HG02870 (cell line): ENCODE data around the gene RPS6KA2.
"Not testable (repeated sequence)": the region's sequence is repeated elsewhere in the genome, so short reads cannot be mapped to it uniquely, and the experiment has no call there.

Experiments
- ATAC-seq: cut with Tn5 transposase; IDR thresholded peaks from one replicate; pipeline ENCODE4 v1.9.1; 2021; ENCODE audit warnings: mild to moderate bottlenecking, moderate library complexity; ENCODE audit not compliant: unreplicated experiment

RPS6KA2 gene

GRCh38 chr6:166538297-166539010 is 88.6 kb downstream of the RPS6KA2 start:
- no peak for ATAC-seq

- ATAC-seq, result no peak
Observed at GRCh38 chr6:166534658-166535406, 92.2 kb downstream of the RPS6KA2 start.

- ATAC-seq, result no peak
Observed at GRCh38 chr6:166533205-166533824, 93.7 kb downstream of the RPS6KA2 start.

GRCh38 chr6:166532302-166532701 is 94.7 kb downstream of the RPS6KA2 start:
- ATAC-seq, result no peak

- no peak for ATAC-seq
Observed at GRCh38 chr6:166530211-166531095, 96.6 kb downstream of the RPS6KA2 start.

- ATAC-seq, result no peak
Observed at GRCh38 chr6:166529586-166529985, 97.5 kb downstream of the RPS6KA2 start.

- ATAC-seq, result not testable (repeated sequence)
Observed at GRCh38 chr6:166529058-166529457, 98.0 kb downstream of the RPS6KA2 start.

- no peak for ATAC-seq
Observed at GRCh38 chr6:166527849-166528248, 99.2 kb downstream of the RPS6KA2 start.

GRCh38 chr6:166526937-166527336 is 100.1 kb downstream of the RPS6KA2 start:
- no peak for ATAC-seq

GRCh38 chr6:166525567-166525966 is 101.5 kb downstream of the RPS6KA2 start:
- ATAC-seq, result no peak

- no peak for ATAC-seq
Observed at GRCh38 chr6:166523782-166524559, 103.1 kb downstream of the RPS6KA2 start.

- ATAC-seq, result no peak
Observed at GRCh38 chr6:166520905-166521834, 105.9 kb downstream of the RPS6KA2 start.

GRCh38 chr6:166516251-166516884 is 110.7 kb downstream of the RPS6KA2 start:
- ATAC-seq, result no peak

GRCh38 chr6:166515072-166515810 is 111.8 kb downstream of the RPS6KA2 start:
- ATAC-seq, result no peak

GRCh38 chr6:166514196-166514595 is 112.9 kb downstream of the RPS6KA2 start:
- no peak for ATAC-seq

- ATAC-seq, result peak; percentile 95
Observed at GRCh38 chr6:166512567-166512966, 114.5 kb downstream of the RPS6KA2 start.

- no peak for ATAC-seq
Observed at GRCh38 chr6:166511316-166511715, 115.7 kb downstream of the RPS6KA2 start.

GRCh38 chr6:166509193-166509592 is 117.9 kb downstream of the RPS6KA2 start:
- ATAC-seq, result no peak
